Stimulated activated CD8-positive, alpha-beta memory T cell treated with anti-CD3 and anti-CD28 coated beads, Interleukin-15, amount 100 ng/mL, for 1 hour (primary cell): ENCODE data around the gene TLR5.

ENCODE experiments used
- DNase-seq: peaks from one replicate; pipeline ENCODE4 v3.0.0-alpha.2; 2020; ENCODE audit warnings: low read depth

TLR5 gene

GRCh38 chr1:223109581-223110026 lies 33.4 kb downstream of the TLR5 start:
- DNase-seq = no peak

GRCh38 chr1:223106856-223107255 lies 36.2 kb downstream of the TLR5 start:
- no peak for DNase-seq

DNA sequence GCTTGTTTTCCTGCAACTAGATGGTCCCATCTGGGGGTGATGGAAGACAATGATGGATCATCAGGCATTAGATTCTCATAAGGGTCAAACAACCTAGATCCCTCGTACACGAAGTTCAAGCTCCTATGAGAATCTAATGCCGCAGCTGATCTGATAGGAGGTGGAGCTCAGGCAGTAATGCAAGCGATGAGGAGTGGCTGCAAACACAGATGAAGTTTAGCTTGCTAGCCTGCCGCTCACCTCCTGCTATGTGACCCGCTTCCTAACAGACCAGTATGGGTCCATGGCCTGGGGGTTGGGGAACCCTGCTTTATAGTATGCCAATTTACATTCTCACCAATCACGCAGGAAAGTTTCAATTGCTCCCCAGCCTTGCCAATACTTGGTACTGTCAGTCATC lies 37.5 kb downstream of the TLR5 start:
- no peak for DNase-seq

- no peak for DNase-seq
Measured at GRCh38 chr1:223102797-223103533, 40.1 kb downstream of the TLR5 start.

- no peak for DNase-seq
Measured at GRCh38 chr1:223097713-223098112, 45.3 kb downstream of the TLR5 start.

GRCh38 chr1:223095870-223096269 lies 47.2 kb downstream of the TLR5 start:
- DNase-seq = no peak

DNA sequence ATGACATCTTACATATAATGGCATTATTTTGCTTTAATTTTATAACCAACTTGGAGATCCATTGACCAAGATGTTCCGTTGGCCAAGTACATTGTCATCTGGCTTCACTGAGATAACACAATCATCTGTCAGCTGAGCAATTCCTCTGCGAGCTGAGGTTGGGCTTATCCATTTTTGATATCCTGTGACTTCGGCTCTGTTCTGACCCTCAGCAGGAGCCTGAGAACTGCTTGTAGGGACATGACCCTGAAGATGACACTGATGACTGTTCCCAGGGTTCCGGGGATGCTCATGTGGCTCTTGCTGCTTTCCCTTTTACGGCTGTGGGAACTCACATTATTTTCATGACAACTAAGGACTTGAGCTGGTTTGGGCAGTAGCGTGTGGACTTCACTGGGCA lies 51.2 kb downstream of the TLR5 start:
- no peak for DNase-seq

- no peak for DNase-seq
Measured at GRCh38 chr1:223089250-223089649, 53.8 kb downstream of the TLR5 start.

DNA sequence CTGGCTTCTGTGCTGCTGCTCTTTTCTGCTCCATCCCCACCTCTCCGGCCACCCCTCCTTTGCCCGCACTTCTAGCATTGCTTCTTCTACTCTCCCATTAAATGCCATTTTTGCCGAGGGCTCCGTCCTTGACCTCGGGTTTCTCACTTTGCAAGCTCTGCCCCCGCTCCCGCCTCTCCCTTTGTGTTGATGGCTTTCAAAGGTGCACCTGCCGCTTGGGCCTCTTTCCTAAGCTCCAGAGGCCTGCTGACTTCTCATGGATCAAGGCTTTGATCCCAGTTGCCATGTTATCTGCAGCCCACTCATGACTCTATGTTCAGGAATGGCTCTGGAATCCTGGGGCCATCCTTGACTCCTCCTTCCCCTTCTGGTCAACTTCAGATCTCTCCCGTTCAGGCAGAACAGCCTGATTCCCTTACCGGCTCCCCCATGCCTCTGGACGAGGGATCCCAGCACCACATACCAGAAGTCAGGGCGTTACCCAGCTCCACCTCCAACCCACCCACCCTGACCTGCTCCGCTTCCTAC lies 54.3 kb downstream of the TLR5 start:
- DNase-seq = no peak

DNA sequence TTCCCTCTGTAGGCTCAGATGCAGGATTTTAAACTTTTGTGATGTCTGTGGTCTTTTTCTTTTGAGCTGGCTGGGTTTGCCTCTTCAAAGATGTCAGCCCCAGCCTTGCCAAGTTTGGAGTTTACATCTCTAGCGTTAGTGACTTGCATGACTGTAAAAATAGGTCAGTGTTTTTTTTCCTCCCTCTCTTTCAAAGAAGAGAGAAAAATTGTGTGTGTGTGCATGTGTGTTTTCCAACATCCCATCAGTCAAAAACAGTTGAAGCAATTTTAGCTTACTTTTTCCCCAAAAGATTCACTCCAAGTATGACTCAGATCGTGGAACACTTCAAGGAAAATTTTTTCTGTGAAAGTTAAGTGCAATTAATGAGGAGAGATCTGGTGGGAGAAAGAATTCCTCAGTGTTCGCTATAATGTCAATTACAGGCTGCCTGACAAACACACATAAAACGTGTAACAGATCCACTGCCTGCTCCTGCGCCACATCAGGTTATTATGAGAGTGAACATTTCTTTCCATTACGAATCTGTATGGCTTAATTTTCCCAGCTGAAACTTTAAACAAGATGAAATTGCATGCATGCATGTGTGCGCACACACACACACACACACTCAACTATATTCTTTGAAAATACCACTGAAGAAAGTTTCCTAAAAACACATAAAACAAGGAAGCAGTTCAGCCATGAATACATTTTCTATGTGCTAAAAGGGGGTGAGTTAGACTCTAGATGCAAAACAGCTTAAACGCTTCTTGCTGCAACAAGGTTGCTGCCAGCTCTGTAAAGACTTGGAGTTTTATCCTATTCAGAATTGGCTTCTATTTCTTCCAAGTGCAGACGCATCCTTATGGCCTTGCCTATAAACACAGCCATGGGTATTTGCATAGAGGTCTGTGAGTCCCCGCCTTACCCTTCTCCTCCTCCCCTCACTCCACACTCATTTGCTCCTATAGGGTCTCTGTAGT lies 55.5 kb downstream of the TLR5 start:
- DNase-seq = no peak

DNA sequence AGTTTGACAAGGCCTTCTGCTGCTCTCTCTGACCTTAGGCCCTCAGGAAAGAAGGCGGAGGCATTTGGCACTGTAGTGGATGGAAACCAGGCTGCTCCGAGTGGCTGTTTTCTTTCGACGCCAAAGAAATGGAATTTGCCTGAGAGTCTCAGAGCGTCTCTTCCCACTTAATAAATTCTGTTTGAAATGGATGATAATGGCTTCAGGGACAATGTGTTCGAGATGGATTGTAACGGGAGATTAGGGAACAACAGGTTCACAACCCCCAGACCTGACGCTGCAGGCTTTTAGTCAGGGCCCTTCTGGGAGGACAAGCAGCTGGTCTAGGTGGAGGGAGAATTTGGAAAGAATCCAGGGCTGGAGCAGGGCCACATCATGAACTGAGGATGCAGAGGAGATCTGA lies 58.6 kb downstream of the TLR5 start:
- DNase-seq = no peak

DNA sequence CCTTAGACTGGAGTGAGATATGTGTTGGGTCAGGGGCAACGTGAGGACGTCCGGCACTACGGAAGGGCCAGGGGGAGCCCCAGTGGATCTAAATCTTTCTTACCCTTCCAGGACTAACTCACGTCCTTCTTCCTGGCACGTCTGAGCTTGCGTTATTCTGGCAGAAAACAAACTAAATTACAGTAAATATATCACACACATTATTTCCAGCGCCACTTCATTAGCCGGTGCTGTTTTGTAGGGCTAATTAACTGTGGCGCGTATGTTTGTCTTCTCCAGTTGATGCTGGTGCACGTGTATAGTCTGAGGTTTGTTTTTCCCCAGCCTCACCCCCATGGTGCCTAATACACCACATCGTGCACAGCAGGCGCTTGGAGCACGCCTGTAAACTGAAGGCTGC lies 59.2 kb downstream of the TLR5 start:
- DNase-seq = no peak

DNA sequence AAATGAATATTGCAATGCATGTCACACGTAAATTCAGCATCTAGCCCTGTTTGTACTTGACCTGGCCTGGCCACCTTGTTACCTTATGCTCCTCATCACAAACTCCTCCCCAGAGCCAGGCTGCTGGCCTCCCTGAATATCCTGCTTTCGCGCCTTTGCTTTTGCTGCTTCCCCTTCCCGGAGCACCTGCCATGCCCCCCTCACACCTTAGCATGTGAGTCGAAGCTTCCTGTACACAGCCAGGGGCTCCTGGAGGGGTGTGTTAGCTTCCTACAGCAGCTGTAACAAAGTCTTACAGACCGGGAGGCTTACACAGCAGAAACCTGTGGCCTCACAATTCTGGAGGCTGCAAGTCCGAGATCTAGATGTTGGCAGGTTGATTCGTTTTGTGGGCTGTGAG lies 60.1 kb downstream of the TLR5 start:
- DNase-seq = no peak

GRCh38 chr1:223081181-223081994 lies 61.7 kb downstream of the TLR5 start:
- DNase-seq = peak; percentile 44

DNA sequence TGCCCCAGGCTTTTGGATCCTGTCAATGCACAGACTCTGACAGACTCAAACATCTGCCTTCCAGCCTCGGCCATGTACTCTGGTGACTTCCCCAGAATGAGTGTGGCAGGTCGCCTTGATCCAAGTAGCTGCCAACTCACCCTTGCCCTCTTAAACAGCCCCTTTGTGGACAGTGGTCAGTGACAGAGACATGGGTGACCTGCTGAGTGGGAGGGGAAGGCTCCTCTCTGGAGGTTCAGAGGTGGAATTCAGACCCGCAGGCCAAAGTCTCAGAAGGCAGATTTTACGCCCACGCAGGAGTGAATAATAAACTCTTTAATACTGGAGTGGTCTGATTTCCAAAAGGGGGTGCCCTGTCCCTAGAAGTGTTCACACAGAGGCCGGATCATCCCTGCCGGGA lies 63.5 kb downstream of the TLR5 start:
- no peak for DNase-seq

- no peak for DNase-seq
Measured at GRCh38 chr1:223077247-223077833, 65.7 kb downstream of the TLR5 start.

DNA sequence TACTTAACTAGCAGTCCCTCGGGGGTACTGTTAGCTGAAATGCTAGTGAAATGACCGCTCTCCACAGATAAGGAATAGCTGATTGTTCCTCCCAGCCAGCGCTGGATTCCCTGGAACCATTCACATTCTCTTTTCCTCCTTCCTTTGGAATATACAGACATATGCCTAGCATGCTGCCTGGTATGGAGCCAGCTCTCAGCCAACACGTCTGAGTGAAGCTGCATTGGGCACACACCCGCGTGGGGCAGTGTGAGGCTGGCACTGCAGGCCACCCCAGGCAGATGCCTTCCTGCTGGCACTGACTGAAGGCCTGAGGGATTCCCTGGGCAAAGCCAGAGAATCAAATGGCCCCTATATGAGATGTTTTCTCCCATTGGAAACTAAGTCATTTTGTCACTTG lies 66.7 kb downstream of the TLR5 start:
- DNase-seq = no peak

- DNase-seq = no peak
Measured at GRCh38 chr1:223075834-223076233, 67.2 kb downstream of the TLR5 start.

DNA sequence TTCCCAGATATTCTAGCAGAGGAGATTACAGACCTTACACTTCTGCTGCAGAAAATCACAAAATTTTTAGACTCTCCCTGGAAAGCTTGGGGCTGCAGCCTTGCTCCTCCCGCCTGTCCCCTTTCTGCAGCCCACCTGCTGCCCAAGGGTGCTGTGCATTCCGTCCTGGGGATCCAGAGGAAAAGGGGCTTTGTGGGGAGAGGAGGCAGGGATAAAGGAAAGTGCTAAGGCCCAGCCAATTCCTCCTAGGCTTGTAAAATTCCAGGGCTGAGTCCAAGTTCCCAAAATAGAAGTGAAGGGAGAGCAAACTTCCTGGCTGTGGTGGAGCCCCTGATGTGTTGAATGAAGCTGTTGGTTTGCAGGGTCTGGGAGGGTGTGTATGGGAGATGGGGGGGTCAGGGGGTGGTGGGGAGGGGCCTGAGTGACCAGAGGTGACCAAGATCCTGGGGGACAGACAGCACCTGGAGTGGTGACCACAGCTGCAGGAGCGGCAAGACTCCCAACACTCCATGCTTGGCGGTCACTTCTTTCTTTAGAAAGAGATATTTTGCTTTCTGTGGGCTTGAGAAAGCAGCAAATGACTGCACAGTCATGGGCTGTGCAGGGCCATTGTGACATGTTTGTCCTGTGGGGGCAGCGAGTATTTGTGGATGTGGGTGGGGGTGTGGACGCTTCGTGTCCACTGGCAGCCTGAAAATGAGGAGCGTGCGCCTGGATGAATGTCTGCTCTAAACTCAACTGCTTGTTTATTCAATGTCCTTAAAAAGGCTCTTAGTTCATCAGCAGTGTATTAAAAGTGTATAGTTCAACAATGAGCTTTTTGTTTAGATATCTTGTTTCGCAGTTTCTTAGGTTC lies 68.4 kb downstream of the TLR5 start:
- no peak for DNase-seq

DNA sequence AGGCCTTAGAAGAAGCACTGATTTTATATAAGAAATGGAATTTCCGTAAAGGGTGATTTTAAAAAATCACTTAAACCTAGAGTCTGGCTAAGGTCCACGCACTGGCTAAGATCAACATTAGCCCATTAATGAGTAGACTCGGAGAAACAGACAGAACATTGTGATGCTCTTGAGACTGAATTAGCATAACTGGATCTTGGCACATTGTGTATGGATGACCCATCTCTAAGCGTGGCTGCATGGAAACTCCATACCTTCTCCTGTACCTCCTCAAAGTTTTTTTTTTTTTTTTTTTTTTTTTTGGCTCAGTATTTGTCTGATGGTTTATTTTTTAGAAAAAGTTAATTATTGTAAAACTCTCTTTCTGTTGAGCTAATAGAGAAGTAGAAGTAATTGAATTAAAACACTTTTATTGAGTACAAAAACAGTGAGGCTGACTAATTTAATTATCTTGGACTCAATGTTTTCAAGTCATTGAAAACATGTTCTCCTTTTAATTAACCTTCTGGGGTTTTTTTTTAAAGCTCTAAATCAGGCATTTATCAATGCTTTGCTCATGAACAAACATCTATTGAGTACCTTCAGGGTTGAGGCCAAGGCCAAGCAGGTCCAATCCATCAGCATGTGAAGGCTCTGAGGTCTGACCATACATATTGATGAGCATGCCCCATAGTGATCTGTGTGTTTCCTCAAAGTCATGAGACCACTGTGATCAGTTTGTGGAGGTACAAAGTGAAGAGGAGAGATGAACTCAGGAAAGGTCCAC lies 74.0 kb downstream of the TLR5 start:
- DNase-seq = no peak
